ENCODE measurements around the gene TXNIP.

TXNIP gene

DNA sequence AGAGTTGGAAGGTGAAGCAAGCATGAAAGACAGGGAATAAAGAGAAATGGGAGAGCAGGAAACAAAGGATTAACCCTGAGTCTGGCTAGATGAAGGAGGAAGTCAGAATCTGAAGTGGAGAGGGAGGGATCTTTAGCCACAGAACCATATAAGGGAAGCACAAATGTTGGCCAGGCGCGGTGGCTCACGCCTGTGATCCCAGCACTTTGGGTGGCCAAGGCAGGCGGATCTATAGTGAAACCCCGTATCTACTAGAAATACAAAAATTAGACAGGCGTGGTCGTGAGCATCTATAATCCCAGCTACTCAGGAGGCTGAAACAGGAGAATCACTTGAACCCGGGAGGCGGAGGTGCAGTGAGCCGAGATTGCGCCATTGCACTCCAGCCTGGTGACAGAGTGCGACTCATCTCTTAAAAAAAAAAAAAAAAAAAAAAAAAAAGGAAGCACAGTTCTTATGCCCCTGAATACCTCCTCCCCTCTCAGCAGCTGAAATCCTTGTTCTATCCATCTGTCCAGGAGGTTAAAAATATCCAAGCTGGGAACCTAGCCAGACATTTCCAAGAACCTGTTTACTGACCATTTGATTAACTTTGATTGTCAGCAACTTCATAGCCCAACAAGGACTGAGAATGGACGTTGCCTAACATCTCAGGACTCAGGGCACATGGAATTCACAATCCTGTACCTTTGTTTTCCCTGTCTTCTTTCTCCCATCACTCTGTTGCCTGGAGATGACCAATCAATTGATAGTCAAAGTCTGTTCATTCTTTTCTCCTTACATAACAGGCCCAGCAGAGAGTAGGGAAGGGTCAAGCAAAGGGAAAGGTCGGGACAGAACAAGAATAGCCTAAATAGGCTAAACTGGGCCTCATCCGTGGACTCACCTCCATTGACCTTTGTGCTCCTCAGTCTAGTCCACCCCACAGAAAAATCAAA, 10.6 kb downstream of the TXNIP start:
- DNase-seq, result peak; percentile 77

DNA sequence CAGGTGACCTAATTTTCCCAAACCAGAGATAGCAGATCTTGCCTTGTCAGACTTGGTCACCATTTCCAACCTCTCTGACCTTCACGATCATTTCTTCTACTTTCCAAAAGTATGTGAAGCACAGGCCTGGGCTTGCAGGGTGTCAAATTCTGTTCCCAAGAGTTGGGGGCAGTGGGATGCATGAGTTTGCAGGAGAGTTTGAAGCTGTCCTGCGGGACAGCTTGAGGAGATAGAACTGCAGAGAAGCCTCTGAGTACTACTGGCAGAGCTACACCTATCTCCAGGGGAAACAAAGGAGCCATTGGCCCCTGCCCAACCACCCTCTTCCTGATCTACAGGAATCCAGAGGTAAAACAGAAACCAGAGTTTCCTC, 11.3 kb downstream of the TXNIP start:
- no peak for DNase-seq

DNA sequence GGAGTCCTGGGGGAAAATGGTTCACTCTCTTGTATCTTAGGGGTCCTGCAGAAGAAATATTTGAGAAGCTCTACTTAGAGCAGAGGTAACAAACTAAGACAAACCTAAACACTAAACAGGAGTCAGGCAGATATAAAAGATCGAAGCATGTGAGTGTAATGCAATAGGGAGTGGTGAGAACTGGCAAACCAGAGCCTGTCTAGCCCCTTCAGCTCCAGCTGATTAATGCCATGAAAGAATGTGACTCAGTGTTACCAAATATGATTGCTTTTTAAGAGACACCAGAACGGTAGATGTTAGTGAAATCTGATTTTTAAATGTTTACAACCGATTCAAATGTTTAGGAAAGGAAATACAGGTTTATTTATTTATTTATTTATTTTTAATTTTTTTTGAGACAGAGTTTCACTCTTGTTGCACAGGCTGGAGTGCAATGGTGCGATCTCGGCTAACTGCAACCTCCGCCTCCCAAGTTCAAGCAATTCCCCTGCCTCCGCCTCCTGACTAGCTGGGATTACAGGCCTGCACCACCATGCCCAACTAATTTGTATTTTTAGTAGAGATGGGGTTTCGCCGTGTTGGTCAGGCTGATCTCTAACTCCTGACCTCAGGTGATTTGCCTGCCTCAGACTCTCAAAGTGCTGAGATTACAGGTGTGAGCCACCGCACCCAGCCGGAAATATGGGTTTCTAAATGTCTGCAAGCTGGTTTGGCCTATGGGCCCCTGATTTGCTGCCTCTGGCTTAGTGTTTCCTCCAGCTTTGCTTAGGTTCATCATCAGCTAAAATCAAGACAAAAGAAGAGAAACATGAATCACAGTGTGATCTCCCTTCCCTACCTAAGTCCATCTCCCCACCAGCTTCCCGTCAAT, 12.2 kb downstream of the TXNIP start:
- DNase-seq, result no peak

DNA sequence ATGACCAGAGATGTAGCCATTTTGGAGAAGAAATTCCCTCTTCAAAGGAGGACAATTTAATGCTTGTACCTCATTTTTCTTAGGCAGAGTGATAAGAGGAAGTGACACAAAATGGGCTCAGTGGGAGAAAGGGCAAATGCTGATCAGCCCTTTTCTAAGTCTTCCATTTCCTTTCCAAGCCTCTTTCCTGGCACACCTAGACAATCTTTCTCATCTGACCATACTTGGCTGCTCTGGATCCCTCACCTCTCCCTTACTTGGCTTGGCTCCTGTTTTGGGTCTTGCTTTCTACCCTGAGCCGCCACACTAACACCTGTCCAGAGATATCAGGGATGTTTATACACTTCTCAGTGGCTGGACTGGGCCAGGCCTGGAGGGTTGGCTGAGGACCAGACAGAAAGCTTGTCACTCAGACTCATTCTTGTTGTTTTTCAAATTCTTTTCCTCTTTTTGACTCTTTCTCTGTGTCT, 13.1 kb downstream of the TXNIP start:
- DNase-seq, result no peak

DNA sequence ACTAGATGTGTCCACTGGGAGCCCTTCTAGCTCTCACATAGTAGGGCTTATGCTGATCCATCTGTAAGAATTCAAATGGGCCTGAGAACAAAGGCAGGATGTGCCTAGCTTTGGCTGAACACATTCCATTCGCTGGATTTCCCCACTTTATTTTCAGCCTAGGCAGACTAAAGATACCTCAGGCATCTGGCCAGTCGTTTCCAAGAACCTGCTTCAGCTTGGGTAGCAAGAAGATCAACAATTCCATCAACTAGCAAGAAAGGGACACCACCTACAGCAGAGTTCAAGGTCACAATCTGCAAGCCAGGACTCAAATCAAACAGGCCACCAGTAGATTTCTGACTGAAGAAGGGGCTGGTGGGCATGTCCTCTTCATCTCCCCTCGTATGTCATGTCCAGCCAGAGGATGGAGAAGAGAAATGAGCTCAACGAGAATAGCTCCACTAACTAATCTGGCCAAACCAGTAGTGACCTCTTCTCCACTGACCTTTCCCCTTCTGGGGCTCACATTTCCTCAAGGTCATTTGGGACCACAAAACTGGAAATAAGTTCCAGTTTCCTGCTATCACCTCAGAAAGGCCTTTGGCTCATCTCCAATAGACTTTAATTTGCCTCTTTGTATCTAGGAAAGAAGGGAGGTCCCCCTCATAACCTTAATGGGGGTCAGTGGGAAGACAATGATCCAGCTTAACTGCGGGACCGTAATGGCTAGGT, 14.2 kb downstream of the TXNIP start:
- no peak for DNase-seq

DNA sequence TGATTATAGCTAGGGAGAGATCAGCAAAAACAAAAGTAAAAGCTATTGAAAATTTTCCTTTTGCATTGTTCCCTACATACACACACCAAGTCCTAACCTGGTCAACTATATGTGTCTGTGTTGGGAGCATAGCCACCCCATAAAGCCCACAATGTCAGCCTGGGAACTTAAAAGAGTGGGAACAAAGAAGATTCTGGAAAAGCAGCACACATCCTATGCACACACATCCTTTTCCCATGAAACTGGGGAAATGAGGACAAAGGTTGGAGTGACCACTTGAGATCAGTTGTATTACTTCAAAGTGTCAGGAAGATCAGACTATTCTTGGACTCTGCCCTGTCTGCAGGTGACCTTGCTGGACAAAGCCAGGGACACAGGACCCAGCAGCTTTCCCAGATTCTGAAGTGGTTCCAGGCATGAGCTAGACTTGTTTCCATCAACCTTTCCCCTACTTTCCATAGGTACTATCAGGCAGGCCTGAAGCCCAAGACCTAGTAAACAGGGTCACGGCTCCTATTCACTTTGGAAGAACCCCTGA, 15.9 kb downstream of the TXNIP start:
- no peak for DNase-seq

DNA sequence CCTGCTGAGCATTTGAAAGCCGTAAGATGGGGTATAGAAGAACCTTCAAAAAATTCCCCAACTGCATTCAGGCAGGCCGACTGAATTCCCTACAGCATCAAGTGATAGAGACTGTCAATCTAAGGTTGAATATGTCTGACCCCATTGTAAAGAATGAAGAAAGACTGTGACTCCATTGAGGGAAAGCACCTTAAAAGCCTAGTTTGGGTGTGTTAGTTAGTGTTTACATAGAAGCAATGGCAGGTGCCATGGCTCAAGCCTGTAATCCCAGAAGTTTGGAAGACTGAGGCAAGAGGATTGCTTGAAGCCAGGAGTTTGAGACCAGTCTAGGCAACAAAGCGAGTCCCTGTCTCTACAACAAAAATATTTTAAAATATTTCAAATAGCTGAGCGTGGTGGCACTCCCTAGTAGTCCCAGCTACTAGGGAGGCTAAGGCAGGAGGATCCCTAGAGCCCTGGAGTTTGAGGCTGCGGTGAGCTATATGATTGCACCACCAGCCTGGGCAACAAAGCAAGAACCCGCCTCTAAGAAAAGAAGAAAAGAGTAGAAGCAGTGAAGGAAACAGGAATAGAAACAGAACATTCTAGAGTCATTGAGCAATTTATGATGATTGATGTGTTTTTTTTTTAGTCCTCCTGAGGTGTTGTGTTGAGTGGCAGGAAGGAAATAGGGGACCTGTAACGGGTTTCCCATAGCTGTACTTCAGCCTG, 16.5 kb downstream of the TXNIP start:
- peak; percentile 49 for DNase-seq

DNA sequence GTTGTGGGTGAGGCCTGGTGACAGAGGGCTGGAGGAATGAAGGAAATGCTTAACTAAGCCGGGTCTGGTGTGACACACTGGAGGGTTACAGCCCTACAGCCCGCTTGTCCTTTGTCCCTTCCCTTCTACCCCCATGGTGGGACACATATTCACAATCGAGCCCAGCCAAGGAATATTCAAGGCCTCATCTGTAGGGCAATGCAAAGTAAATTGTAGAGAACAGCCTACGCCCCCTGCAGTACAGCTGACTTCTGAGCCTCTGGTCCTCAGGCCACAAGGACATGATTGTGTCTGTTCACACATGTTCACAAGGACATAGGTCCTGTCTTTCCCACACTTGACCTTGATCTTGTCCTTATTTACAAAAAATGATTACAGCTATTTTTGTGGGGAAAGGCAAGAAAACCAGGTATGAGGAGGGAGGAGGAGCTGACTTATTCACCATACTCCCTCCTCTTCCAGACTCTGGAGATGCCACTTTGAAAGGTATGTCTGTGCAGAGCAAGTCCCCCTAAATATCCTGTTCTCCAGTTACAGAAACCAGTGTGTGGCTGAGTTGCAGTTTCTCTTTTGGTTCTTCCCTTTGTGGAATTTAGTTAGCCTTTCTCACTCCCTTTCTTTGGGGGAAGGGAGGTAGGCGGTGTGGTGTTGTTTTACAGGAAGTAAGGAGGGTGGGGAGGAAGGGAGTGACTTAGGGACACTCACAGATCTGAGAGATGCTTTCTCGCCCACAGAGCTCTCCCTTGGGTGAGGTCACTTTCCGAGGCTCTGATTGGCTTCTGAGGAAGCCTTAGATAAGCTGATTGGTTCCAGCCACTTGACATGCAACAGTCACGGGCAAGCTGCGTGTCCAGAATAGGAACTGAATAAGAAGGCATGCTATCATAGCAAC, 17.3 kb downstream of the TXNIP start:
- DNase-seq, result peak; percentile 100

DNA sequence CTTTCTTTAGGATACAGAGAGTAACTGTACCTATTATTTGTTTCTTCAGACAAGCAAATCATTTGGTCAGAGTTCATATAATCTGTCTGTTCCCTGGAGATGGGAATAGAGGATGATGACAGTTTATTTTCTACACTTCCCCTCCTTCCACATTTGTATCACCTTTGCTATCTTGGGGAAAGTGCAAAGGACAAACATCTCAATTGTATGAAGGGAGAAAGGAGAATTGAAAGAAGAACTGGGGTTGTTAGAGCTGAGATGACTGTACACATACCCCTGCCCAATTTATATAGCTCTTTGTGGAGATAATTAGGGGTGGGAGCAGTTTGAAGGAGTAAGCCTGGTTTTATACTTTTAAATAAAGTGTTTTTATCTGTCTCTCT, 17.9 kb downstream of the TXNIP start:
- DNase-seq, result no peak

DNA sequence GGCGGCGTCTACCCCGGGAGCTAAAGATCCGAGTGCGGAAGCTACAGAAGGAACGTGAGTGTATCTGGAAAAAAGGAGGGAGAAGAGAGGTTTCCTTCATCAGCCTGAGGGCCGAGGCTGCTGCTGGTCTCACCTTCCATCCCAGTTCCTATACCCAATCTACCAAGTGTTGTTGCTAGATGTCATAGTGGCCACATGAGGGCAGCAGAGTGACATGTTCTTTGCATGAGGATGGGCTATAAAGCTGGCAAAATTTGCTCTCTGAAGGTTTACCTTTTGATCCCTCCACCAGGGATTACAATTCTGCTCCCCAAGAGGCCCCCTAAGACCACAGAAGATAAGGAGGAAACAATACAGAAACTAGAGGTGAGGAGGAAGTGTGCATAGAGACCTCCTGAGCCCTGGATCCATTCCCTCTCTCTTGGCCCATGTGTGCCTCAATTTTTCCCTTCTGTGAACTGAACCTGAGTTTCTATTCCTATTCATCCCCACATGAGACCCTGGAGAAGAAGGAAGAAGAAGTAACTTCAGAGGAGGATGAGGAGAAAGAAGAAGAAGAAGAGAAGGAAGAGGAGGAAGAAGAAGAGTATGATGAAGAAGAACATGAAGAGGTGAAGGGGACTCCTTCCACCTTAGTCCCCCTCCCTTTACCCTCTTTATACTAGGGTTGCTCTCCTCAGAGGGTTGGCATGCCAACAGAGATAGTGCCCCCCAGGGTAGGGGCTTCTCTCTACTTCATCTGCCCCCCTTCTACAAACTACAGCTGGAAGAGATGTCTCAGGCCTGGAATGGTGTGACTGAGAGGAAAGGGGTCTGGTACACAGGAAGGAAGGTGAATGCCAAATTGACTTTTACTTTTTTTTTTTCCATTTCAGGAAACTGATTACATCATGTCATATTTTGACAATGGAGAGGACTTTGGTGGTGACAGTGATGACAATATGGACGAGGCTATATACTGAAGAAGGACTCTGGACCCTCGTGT, 18.6 kb downstream of the TXNIP start:
- DNase-seq, result peak; percentile 83

DNA sequence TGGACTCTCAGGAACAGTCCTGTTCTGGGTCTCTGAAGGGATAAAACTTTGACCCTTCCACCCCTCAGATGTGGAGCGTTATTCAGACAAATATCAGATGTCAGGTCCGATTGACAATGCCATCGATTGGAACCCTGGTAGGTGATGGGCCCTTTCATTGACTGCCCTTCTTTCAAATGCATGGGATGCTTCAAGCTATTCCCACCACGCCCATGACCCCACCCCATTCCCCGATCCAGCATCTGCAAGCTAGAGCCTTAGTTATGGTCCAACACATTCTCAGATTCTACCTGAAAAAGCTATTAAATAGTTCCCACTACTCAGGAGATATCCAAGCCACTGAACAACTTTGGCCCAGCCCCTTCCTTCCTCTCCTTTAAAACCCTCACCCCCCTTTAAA, 19.4 kb downstream of the TXNIP start:
- no peak for DNase-seq

DNA sequence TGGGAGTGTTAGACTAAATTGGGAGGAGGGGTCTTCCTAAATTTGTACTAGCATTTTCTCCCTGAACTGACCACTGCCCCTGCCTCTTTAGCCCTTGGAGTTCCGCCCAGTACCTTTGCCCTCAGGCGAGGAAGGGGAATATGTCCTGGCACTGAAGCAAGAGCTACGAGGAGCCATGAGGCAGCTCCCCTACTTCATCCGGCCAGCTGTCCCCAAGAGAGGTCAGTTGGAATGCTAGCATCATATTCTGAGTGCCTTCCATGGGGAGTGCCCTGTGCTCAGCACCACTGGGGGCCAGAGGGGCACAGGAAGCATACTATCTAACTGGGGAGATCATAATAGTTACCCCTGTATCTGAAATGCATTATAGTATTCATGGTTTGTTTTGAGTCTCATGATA, 21.2 kb downstream of the TXNIP start:
- no peak for DNase-seq

DNA sequence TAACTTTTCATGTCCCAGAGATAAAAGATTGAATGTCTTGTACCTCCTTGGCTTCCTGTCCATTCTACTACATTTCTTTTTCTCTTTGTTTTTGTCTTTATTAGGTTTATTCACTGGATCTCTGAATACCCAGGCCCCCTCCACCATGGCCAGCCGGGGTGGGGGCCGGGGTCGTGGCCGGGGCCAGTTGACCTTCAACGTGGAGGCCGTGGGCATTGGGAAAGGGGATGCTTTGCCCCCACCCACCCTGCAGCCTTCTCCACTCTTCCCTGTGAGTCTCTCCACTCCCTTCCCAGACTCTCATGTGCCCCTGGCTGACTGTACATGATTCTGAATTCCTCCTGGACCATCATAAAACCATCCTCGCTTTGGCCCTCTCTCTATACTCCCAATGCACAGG, 21.7 kb downstream of the TXNIP start:
- no peak for DNase-seq

DNA sequence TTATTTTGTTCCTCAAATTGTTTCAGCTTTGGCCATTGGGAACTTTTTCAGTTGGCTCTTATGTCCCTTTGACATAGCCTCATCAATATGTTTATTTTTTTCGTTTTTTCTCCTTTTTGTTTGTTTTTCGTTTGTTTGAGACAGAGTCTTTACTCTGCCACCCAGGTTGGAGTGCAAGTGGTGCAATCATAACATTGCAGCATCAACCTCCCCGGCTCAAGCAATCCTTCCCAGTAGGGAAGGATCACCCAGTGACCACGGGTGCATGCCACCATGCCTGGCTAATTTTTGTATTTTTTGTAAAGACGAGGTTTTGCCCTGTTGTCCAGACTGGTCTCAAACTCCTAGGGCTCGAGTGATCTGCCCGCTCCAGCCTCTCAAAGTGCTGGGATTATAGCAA, 23.8 kb downstream of the TXNIP start:
- no peak for DNase-seq

DNA sequence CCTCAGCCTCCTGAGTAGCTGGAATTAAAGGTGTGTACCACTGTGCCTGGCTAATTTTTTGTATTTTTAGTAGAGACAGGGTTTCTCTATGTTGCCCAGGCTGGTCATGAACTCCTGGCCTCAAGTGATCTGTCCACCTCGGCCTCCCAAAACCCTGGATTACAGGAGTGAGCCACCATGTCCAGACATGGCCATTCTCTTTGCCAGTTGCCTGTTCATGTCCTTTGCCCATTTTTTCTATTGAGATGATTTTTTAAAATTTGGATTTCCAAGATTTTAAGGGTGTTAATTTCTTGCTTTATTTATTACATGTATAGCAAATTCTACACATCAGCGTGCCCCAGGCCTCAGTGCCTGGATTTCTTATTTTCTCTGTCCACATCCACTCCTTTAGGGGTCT, 29.1 kb downstream of the TXNIP start:
- no peak for DNase-seq

DNA sequence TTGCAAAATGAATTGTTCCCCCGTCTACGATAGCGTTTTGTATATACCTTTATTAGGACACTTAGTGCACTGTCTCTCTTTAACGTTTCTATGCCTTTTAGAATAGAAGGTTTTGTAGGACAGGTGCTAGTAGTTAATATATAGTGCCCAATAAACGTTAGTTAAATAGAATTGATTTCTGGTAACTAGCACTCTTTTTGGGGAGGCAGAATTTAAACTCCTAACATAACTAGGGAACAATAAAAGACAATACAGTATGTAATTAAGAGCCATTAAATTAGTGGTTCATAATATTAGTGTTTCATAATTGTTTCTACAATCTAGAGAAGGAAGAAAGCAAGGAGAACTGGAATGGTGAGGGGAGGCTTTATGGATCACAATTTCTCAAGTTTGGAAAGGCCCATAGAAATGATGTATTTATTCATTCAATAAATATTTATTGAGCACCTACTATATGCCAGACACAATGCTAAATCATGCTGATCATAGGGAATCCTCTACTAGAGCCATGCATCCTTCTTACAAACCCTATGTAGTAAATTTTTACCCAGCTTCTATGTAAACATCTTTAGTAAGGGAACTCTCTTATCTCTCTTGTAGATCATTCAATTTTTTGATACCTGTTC, 31.1 kb downstream of the TXNIP start:
- no peak for DNase-seq

DNA sequence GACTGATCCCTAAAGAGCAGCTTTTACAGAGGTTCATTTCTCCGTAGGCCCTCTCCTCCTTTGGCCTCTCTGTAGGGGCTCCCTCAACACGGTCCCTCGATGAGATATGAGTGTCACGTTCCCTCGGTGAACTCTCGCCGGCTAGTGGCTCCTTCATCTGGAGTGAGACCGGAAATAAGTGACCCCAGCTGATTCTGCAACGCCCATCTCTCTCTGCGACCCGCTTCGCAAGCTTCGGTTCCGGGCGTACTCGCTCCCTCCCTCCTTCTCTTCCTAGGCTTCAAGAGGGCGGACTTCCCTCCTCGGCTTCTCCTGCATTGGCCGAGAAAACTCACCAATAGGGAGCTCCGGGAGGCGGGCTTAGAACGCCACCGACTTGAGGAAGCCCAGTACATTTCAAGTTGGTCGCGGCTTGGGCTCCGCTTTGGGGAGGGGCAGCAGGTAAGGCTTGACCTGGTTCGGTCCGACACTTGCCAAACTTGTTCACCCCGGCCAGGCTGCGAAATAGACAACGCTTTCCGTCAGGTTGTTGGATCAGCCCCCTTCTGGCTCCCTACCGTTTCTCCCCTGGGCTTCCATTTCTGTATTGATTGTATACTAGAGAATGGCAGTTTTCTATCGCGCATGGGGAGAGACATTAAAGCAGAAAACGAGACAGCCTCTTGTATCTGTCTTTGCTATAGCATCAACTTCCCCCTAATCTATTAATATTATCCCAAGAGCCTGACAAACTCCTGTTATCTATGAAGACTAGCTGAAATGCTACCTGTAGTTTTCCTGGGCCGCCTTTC, 31.9 kb downstream of the TXNIP start, which contains the start of the genes ANKRD34A and POLR3GL:
Gene ANKRD34A, minus strand, starts transcription at position 248 of the 791 bp plus-strand sequence. CDS start 2,816 bp downstream, outside the sequence.
Gene POLR3GL, plus strand, starts transcription at position 363 of the 791 bp plus-strand sequence. CDS start 10,176 bp downstream, outside the sequence.
- DNase-seq, result peak; percentile 92
